Stimulated activated CD4-positive, alpha-beta T cell treated with anti-CD3 and anti-CD28 coated beads, TNF-alpha, amount 100 ng/mL, for 4 hours (primary cell): Measurements from ENCODE around the gene ATF3.

Experiments
- DNase-seq, 3 experiments: peaks; one replicate each; pipeline ENCODE4 v3.0.0-alpha.2; 2020; ENCODE audit warnings: low read depth in 3 of 3

Gene ATF3

GRCh38 chr1:212608959-212609700, 569 bp downstream of the ATF3 start:
- DNase-seq: peak; percentile 21 to 40 (median 25)

GRCh38 chr1:212609701-212610574, 1.4 kb downstream of the ATF3 start:
- no peak for DNase-seq

GRCh38 chr1:212610575-212610967, 2.0 kb downstream of the ATF3 start:
- DNase-seq: no peak

- no peak for DNase-seq
Observed at GRCh38 chr1:212611000-212611948, 2.7 kb downstream of the ATF3 start.

GRCh38 chr1:212612041-212612961, 3.7 kb downstream of the ATF3 start:
- no peak for DNase-seq

- DNase-seq: no peak
Observed at GRCh38 chr1:212613440-212614335, 5.1 kb downstream of the ATF3 start.

- no peak for DNase-seq
Observed at GRCh38 chr1:212614453-212615200, 6.1 kb downstream of the ATF3 start.

GRCh38 chr1:212615201-212615470, 6.6 kb downstream of the ATF3 start:
- DNase-seq: no peak

- no peak for DNase-seq
Observed at GRCh38 chr1:212618466-212619210, 10.1 kb downstream of the ATF3 start.

- DNase-seq: no peak
Observed at GRCh38 chr1:212620293-212620692, 11.7 kb downstream of the ATF3 start.

- no peak for DNase-seq
Observed at GRCh38 chr1:212621043-212621948, 12.7 kb downstream of the ATF3 start.

GRCh38 chr1:212621949-212622305, 13.4 kb downstream of the ATF3 start:
- DNase-seq: no peak

GRCh38 chr1:212622467-212622866, 13.9 kb downstream of the ATF3 start:
- DNase-seq: no peak

- DNase-seq: no peak
Observed at GRCh38 chr1:212622906-212623305, 14.3 kb downstream of the ATF3 start.

- DNase-seq: no peak
Observed at GRCh38 chr1:212623603-212624002, 15.0 kb downstream of the ATF3 start.

GRCh38 chr1:212624976-212625501, 16.5 kb downstream of the ATF3 start:
- no peak for DNase-seq

- DNase-seq: no peak
Observed at GRCh38 chr1:212625781-212626450, 17.4 kb downstream of the ATF3 start.
